ENCODE data around the gene ADRA2C.

DNA sequence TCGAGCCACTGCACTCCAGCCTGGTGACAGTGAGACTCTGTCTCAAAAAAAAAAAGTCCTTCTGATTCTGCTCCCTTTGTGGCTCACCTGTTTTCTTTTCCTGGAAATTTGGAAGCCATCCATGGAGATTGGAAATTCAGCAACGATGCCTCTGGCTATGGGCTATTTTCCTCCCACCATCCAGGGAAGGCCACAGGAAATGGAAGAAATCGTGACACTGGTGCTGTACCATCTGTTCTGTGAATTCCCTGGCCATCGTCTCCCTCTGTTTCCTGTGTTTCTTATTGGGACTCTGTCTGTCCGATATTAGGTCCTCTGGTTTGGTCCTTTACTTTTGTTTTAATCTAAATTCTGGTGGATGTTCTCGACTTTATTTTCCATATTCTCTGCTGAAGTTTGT, 29.4 kb upstream of the ADRA2C start:
- TF ChIP-seq POLR2AphosphoS5 (IDR thresholded peaks at IDR 0.05; ENCODE audit: low read depth, low read length) (no peak), TAF1 (IDR thresholded peaks at IDR 0.05; ENCODE audit: low read depth, low read length) (no peak), POU2F2 (IDR thresholded peaks at IDR 0.05; ENCODE audit: low read depth, low read length) (no peak)
